HepG2 (cell line): Measurements from ENCODE around the gene DHRS1. TPM values are rescaled to one million over a fixed set of nuclear protein-coding genes. Genes with fewer than 3 reads are reported as not detected.

Source experiments
- ATF1 ChIP-seq: IDR thresholded peaks from 2 replicates; pipeline ENCODE4 v1.6.1; 2016; ENCODE audit warnings: mild to moderate bottlenecking, control low read depth
- ATF7-NPFF ChIP-seq: sonication (generic); formaldehyde crosslinking; IDR thresholded peaks from 2 replicates; pipeline ENCODE4 v1.8.1; 2023; ENCODE audit warnings: mild to moderate bottlenecking, low read depth, missing genetic modification reagents, moderate library complexity
- BORCS8-MEF2B ChIP-seq: sonication (generic); formaldehyde crosslinking; IDR thresholded peaks from 2 replicates; pipeline ENCODE4 v1.8.0; 2022; ENCODE audit warnings: mild to moderate bottlenecking, missing genetic modification reagents
- ELF1 ChIP-seq: sonication (generic); formaldehyde crosslinking; IDR thresholded peaks from 2 replicates; pipeline ENCODE4 v1.4.0; 2020; ENCODE audit warnings: missing genetic modification reagents
- HNF4A ChIP-seq: sonication (generic); formaldehyde crosslinking; IDR thresholded peaks from 2 replicates; pipeline ENCODE4 v1.4.0; 2020; ENCODE audit warnings: missing genetic modification reagents
- PHF21A ChIP-seq: sonication (generic); formaldehyde crosslinking; IDR thresholded peaks from 2 replicates; pipeline ENCODE4 v1.5.0; 2020; ENCODE audit warnings: mild to moderate bottlenecking, missing genetic modification reagents
- RBM39 ChIP-seq: fragments of 200-400 bp; formaldehyde crosslinking; IDR thresholded peaks from one replicate; pipeline ENCODE4 v1.6.1; 2018; ENCODE audit warnings: antibody characterized with exemption, mild to moderate bottlenecking, low read depth, low read length; ENCODE audit not compliant: poor library complexity, severe bottlenecking
- SNAI1 ChIP-seq: sonication (generic); formaldehyde crosslinking; IDR thresholded peaks from 2 replicates; pipeline ENCODE4 v1.5.0; 2020; ENCODE audit warnings: mild to moderate bottlenecking, missing genetic modification reagents, borderline replicate concordance
- SOX6 ChIP-seq, 2 experiments: fragments of 450-650 bp in 1 of 2; sonication (generic) in 1 of 2; formaldehyde crosslinking in 1 of 2; IDR thresholded peaks; 2 replicates each; pipeline versions ENCODE4 v1.4.0 to v1.6.1; 2017 to 2020; ENCODE audit warnings: antibody characterized with exemption in 1 of 2, mild to moderate bottlenecking in 1 of 2, missing genetic modification reagents in 1 of 2
- ZMYM3 ChIP-seq: sonication (generic); formaldehyde crosslinking; IDR thresholded peaks from 2 replicates; pipeline ENCODE4 v1.5.1; 2020; ENCODE audit warnings: mild to moderate bottlenecking, missing genetic modification reagents
- ZNF253 ChIP-seq: sonication (generic); formaldehyde crosslinking; IDR thresholded peaks from 2 replicates; pipeline ENCODE4 v1.8.0; 2022; ENCODE audit warnings: mild to moderate bottlenecking, missing genetic modification reagents, borderline replicate concordance
- ZNF431 ChIP-seq: sonication (generic); formaldehyde crosslinking; IDR thresholded peaks from 2 replicates; pipeline ENCODE4 v1.9.0; 2022; ENCODE audit warnings: missing genetic modification reagents, low read depth, mild to moderate bottlenecking, borderline replicate concordance
- polyA plus RNA-seq, 8 experiments: library from polyadenylated mRNA; depleted of rRNA in 3 of 8; stranded (reverse) in 7 of 8; unstranded in 1 of 8; fragments of >200 nt; fragmentation: Illumina TruSeq in 4 of 8; extraction: Trizol in 4 of 8; gene quantifications; 2 replicates each; pipeline versions ENCODE4 v1.2.1 to v1.2.3, GENCODE V29; 2011 to 2016; ENCODE audit warnings: low read depth in 4 of 8, missing spikeins in 1 of 8, mixed read lengths in 1 of 8; ENCODE audit not compliant: insufficient read depth in 1 of 8
- total RNA-seq, 5 experiments: library from RNA; depleted of rRNA; stranded (reverse); fragments of >200 nt; fragmentation: Illumina TruSeq; extraction: Trizol; gene quantifications; 2 replicates each; pipeline ENCODE4 v1.2.3, GENCODE V29; 2016; ENCODE audit warnings: low read depth in 1 of 5
- TF ChIP-seq, protein P1 (sequence below): sonication (generic); formaldehyde crosslinking; IDR thresholded peaks from 2 replicates; pipeline ENCODE4 v1.5.0; 2020; ENCODE audit warnings: mild to moderate bottlenecking, missing genetic modification reagents
- TF ChIP-seq, protein P2 (sequence below): sonication (generic); formaldehyde crosslinking; IDR thresholded peaks from 2 replicates; pipeline ENCODE4 v1.8.1; 2023; ENCODE audit warnings: mild to moderate bottlenecking, missing genetic modification reagents
- TF ChIP-seq, protein P3 (sequence below): sonication (generic); formaldehyde crosslinking; conservative IDR thresholded peaks from 2 replicates; pipeline ENCODE4 v1.4.0; 2020; ENCODE audit warnings: missing genetic modification reagents
- TF ChIP-seq, protein P4 (sequence below): sonication (generic); formaldehyde crosslinking; IDR thresholded peaks from 2 replicates; pipeline ENCODE4 v1.4.0; 2020; ENCODE audit warnings: missing genetic modification reagents
- TF ChIP-seq, protein P5 (sequence below): fragments of 450-650 bp; IDR thresholded peaks from 2 replicates; pipeline ENCODE4 v1.6.1; 2017; ENCODE audit warnings: mild to moderate bottlenecking
- TF ChIP-seq, protein P6 (sequence below): sonication (generic); formaldehyde crosslinking; IDR thresholded peaks from 2 replicates; pipeline ENCODE4 v1.5.0; 2020; ENCODE audit warnings: mild to moderate bottlenecking, low read depth, missing genetic modification reagents, borderline replicate concordance

Gene DHRS1
- total and polyA plus RNA-seq, 2 of the 13 experiments (the other 11 are each of a cell fraction or from before 2014, with no cell fraction given): 49.8 to 60.8 TPM

DNA sequence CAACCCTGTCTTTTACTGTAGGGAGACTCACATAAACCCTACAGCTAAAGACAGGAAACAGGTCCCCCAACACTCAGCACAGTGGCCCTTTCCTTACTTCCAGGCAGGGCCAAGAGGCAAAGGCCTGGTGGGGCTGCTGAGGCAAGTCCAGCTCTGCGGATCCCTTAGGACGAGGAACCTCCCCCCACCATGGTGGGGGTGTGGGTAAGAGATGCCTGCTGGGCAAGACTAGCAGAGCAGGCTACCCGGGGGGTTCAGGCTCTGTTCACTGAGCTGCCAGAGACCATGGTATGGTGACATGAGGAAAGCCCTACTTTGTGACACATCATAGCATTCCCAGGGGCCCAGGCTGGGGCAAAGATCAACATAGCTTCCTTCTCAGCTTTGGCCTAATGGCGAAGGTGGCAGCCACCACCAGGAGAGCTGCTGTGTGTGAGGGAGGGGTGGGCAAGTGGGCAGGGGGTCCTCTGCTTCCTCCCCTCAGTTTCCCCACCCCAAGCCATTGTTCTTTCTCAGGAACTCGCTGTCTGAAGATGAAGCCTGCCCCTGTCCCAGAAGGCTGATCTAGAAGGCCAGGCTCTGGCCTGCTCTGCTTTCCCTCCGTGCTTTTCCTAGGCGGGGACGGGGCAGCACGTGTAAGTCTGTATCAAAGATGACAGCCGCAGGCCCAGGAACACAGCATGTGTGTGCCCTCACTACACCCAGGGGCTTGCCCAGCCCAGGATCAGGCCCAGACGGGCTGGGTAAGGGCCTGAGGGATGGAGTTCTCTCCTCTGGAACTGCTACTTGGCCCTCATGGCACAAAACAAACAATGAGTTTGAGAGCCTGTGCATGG is 47.1 kb downstream of the DHRS1 start (continued):
- TF ChIP-seq, protein P1, sequence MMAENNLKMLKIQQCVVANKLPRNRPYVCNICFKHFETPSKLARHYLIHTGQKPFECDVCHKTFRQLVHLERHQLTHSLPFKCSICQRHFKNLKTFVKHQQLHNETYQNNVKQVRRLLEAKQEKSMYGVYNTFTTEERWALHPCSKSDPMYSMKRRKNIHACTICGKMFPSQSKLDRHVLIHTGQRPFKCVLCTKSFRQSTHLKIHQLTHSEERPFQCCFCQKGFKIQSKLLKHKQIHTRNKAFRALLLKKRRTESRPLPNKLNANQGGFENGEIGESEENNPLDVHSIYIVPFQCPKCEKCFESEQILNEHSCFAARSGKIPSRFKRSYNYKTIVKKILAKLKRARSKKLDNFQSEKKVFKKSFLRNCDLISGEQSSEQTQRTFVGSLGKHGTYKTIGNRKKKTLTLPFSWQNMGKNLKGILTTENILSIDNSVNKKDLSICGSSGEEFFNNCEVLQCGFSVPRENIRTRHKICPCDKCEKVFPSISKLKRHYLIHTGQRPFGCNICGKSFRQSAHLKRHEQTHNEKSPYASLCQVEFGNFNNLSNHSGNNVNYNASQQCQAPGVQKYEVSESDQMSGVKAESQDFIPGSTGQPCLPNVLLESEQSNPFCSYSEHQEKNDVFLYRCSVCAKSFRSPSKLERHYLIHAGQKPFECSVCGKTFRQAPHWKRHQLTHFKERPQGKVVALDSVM (CRISPR knock-in tag): no peak
- TF ChIP-seq, protein P2, sequence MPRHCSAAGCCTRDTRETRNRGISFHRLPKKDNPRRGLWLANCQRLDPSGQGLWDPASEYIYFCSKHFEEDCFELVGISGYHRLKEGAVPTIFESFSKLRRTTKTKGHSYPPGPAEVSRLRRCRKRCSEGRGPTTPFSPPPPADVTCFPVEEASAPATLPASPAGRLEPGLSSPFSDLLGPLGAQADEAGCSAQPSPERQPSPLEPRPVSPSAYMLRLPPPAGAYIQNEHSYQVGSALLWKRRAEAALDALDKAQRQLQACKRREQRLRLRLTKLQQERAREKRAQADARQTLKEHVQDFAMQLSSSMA: no peak
- no peak for TF ChIP-seq PHF21A (CRISPR knock-in tag)
- no peak for TF ChIP-seq SNAI1 (CRISPR knock-in tag)
- TF ChIP-seq SOX6 (IDR thresholded peaks at IDR 0.05): no peak
- peak; percentile 29; the same call in 1 of the 2 replicates for TF ChIP-seq SOX6 (CRISPR knock-in tag; IDR thresholded peaks at IDR 0.05)
- TF ChIP-seq ELF1 (CRISPR knock-in tag): peak; percentile 23; the same call in 1 of the 2 replicates
- TF ChIP-seq, protein P3, sequence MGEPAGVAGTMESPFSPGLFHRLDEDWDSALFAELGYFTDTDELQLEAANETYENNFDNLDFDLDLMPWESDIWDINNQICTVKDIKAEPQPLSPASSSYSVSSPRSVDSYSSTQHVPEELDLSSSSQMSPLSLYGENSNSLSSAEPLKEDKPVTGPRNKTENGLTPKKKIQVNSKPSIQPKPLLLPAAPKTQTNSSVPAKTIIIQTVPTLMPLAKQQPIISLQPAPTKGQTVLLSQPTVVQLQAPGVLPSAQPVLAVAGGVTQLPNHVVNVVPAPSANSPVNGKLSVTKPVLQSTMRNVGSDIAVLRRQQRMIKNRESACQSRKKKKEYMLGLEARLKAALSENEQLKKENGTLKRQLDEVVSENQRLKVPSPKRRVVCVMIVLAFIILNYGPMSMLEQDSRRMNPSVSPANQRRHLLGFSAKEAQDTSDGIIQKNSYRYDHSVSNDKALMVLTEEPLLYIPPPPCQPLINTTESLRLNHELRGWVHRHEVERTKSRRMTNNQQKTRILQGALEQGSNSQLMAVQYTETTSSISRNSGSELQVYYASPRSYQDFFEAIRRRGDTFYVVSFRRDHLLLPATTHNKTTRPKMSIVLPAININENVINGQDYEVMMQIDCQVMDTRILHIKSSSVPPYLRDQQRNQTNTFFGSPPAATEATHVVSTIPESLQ (CRISPR knock-in tag): no peak
- TF ChIP-seq ATF7-NPFF: no peak; the same call in 1 of the 2 replicates
- TF ChIP-seq HNF4A: peak; percentile 90
- TF ChIP-seq ZMYM3 (CRISPR knock-in tag): peak; percentile 63
- TF ChIP-seq, protein P4, sequence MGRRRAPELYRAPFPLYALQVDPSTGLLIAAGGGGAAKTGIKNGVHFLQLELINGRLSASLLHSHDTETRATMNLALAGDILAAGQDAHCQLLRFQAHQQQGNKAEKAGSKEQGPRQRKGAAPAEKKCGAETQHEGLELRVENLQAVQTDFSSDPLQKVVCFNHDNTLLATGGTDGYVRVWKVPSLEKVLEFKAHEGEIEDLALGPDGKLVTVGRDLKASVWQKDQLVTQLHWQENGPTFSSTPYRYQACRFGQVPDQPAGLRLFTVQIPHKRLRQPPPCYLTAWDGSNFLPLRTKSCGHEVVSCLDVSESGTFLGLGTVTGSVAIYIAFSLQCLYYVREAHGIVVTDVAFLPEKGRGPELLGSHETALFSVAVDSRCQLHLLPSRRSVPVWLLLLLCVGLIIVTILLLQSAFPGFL (CRISPR knock-in tag): no peak
- peak; percentile 59; the same call in 1 of the 2 replicates for TF ChIP-seq BORCS8-MEF2B (CRISPR knock-in tag)
- 0 out of 2 replicates have a peak, but pooled peaks have one; percentile 65 for TF ChIP-seq ZNF431 (CRISPR knock-in tag)
- no peak for TF ChIP-seq ATF1 (CRISPR knock-in tag)
- TF ChIP-seq RBM39: peak; percentile 47
- TF ChIP-seq, protein P5, sequence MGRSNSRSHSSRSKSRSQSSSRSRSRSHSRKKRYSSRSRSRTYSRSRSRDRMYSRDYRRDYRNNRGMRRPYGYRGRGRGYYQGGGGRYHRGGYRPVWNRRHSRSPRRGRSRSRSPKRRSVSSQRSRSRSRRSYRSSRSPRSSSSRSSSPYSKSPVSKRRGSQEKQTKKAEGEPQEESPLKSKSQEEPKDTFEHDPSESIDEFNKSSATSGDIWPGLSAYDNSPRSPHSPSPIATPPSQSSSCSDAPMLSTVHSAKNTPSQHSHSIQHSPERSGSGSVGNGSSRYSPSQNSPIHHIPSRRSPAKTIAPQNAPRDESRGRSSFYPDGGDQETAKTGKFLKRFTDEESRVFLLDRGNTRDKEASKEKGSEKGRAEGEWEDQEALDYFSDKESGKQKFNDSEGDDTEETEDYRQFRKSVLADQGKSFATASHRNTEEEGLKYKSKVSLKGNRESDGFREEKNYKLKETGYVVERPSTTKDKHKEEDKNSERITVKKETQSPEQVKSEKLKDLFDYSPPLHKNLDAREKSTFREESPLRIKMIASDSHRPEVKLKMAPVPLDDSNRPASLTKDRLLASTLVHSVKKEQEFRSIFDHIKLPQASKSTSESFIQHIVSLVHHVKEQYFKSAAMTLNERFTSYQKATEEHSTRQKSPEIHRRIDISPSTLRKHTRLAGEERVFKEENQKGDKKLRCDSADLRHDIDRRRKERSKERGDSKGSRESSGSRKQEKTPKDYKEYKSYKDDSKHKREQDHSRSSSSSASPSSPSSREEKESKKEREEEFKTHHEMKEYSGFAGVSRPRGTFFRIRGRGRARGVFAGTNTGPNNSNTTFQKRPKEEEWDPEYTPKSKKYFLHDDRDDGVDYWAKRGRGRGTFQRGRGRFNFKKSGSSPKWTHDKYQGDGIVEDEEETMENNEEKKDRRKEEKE: no peak
- TF ChIP-seq, protein P6, sequence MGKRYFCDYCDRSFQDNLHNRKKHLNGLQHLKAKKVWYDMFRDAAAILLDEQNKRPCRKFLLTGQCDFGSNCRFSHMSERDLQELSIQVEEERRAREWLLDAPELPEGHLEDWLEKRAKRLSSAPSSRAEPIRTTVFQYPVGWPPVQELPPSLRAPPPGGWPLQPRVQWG (CRISPR knock-in tag): no peak
- TF ChIP-seq ZNF253 (CRISPR knock-in tag): peak; percentile 64; the same call in 1 of the 2 replicates
